HEK293 (cell line): Measurements from ENCODE around the gene RIMKLA.

Experiments
- BCL11B ChIP-seq: fragments of 450-650 bp; formaldehyde crosslinking; IDR thresholded peaks from 2 replicates; pipeline ENCODE4 v1.5.1; 2016; ENCODE audit warnings: low read depth, missing biosample characterization, missing genetic modification characterization
- BCL6B ChIP-seq: fragments of 450-650 bp; formaldehyde crosslinking; IDR thresholded peaks from 2 replicates; pipeline ENCODE4 v1.5.1; 2017; ENCODE audit warnings: missing biosample characterization, missing genetic modification characterization
- CTCF ChIP-seq: fragments of 450-650 bp; formaldehyde crosslinking; IDR thresholded peaks from 2 replicates; pipeline ENCODE4 v1.5.1; 2016; ENCODE audit warnings: missing biosample characterization, missing genetic modification characterization
- KLF1 ChIP-seq: fragments of 450-650 bp; formaldehyde crosslinking; IDR thresholded peaks from 2 replicates; pipeline ENCODE4 v1.5.1; 2016; ENCODE audit warnings: missing biosample characterization, missing genetic modification characterization
- KLF10 ChIP-seq: fragments of 450-650 bp; IDR thresholded peaks from 2 replicates; pipeline ENCODE4 v1.5.1; 2018; ENCODE audit warnings: missing biosample characterization, mild to moderate bottlenecking, missing genetic modification characterization
- KLF7 ChIP-seq: fragments of 450-650 bp; formaldehyde crosslinking; IDR thresholded peaks from 2 replicates; pipeline ENCODE4 v1.5.1; 2016; ENCODE audit warnings: missing biosample characterization, missing genetic modification characterization, borderline replicate concordance
- MYNN ChIP-seq: fragments of 450-650 bp; formaldehyde crosslinking; IDR thresholded peaks from 2 replicates; pipeline ENCODE4 v1.5.1; 2016; ENCODE audit warnings: missing biosample characterization, missing genetic modification characterization, borderline replicate concordance
- PBX3 ChIP-seq: sonication (generic); formaldehyde crosslinking; IDR thresholded peaks from 2 replicates; pipeline ENCODE4 v1.8.1; 2022; ENCODE audit warnings: mild to moderate bottlenecking, moderate library complexity, missing genetic modification reagents
- RBAK ChIP-seq: fragments of 450-650 bp; formaldehyde crosslinking; IDR thresholded peaks from 2 replicates; pipeline ENCODE4 v1.5.1; 2016; ENCODE audit warnings: missing biosample characterization, missing genetic modification characterization
- SCRT2 ChIP-seq: fragments of 450-650 bp; formaldehyde crosslinking; IDR thresholded peaks from 2 replicates; pipeline ENCODE4 v1.5.1; 2016; ENCODE audit warnings: missing biosample characterization, missing genetic modification characterization
- SP7 ChIP-seq: fragments of 450-650 bp; formaldehyde crosslinking; IDR thresholded peaks from 2 replicates; pipeline ENCODE4 v1.5.1; 2016; ENCODE audit warnings: missing biosample characterization, missing genetic modification characterization
- TSHZ1 ChIP-seq: fragments of 450-650 bp; formaldehyde crosslinking; IDR thresholded peaks from 2 replicates; pipeline ENCODE4 v1.5.1; 2016; ENCODE audit warnings: missing biosample characterization, missing genetic modification characterization, borderline replicate concordance
- YY1 ChIP-seq: fragments of 450-650 bp; formaldehyde crosslinking; IDR thresholded peaks from 2 replicates; pipeline ENCODE4 v1.5.1; 2018; ENCODE audit warnings: missing biosample characterization, missing genetic modification characterization
- ZNF114 ChIP-seq: fragments of 450-650 bp; formaldehyde crosslinking; IDR thresholded peaks from 2 replicates; pipeline ENCODE4 v1.5.0; 2017; ENCODE audit warnings: missing biosample characterization, missing genetic modification characterization
- ZNF121 ChIP-seq: fragments of 450-650 bp; formaldehyde crosslinking; IDR thresholded peaks from 2 replicates; pipeline ENCODE4 v1.5.1; 2016; ENCODE audit warnings: missing biosample characterization, missing genetic modification characterization
- ZNF133 ChIP-seq: fragments of 450-650 bp; formaldehyde crosslinking; IDR thresholded peaks from 2 replicates; pipeline ENCODE4 v1.5.1; 2016; ENCODE audit warnings: missing biosample characterization, missing genetic modification characterization
- ZNF140 ChIP-seq: fragments of 450-650 bp; formaldehyde crosslinking; IDR thresholded peaks from 2 replicates; pipeline ENCODE4 v1.5.1; 2016; ENCODE audit warnings: missing biosample characterization, missing genetic modification characterization
- ZNF248 ChIP-seq: fragments of 450-650 bp; formaldehyde crosslinking; IDR thresholded peaks from 2 replicates; pipeline ENCODE4 v1.5.1; 2017; ENCODE audit warnings: missing biosample characterization, missing genetic modification characterization
- ZNF274 ChIP-seq, 2 experiments: fragments of 200-500 bp in 1 of 2; fragments of 450-650 bp in 1 of 2; sonication (Bioruptor generic) in 1 of 2; formaldehyde crosslinking in 1 of 2; IDR thresholded peaks; 2 replicates each; pipeline versions ENCODE4 v1.5.1 to v1.6.1; 2014 to 2016; ENCODE audit warnings: borderline replicate concordance in 1 of 2, inconsistent platforms in 1 of 2, low read length in 1 of 2, missing biosample characterization in 1 of 2, missing genetic modification characterization in 1 of 2
- ZNF280C ChIP-seq: fragments of 450-650 bp; formaldehyde crosslinking; IDR thresholded peaks from 2 replicates; pipeline ENCODE4 v1.5.1; 2016; ENCODE audit warnings: missing biosample characterization, missing genetic modification characterization
- ZNF292 ChIP-seq: fragments of 450-650 bp; formaldehyde crosslinking; IDR thresholded peaks from 2 replicates; pipeline ENCODE4 v1.5.1; 2016; ENCODE audit warnings: low read depth, missing biosample characterization, missing genetic modification characterization, borderline replicate concordance
- ZNF449 ChIP-seq: fragments of 450-650 bp; formaldehyde crosslinking; IDR thresholded peaks from 2 replicates; pipeline ENCODE4 v1.5.1; 2017; ENCODE audit warnings: missing biosample characterization, mild to moderate bottlenecking, missing genetic modification characterization, moderate library complexity
- ZNF521 ChIP-seq: fragments of 450-650 bp; formaldehyde crosslinking; IDR thresholded peaks from 2 replicates; pipeline ENCODE4 v1.5.1; 2017; ENCODE audit warnings: missing biosample characterization, mild to moderate bottlenecking, missing genetic modification characterization
- ZNF530 ChIP-seq: fragments of 450-650 bp; formaldehyde crosslinking; IDR thresholded peaks from 2 replicates; pipeline ENCODE4 v1.5.1; 2016; ENCODE audit warnings: low read depth, missing biosample characterization, missing genetic modification characterization
- ZNF548 ChIP-seq: fragments of 450-650 bp; formaldehyde crosslinking; IDR thresholded peaks from 2 replicates; pipeline ENCODE4 v1.5.1; 2016; ENCODE audit warnings: missing biosample characterization, missing genetic modification characterization
- ZNF558 ChIP-seq: fragments of 450-650 bp; formaldehyde crosslinking; IDR thresholded peaks from 2 replicates; pipeline ENCODE4 v1.5.1; 2016; ENCODE audit warnings: missing biosample characterization, missing genetic modification characterization
- ZNF837 ChIP-seq: fragments of 450-650 bp; formaldehyde crosslinking; IDR thresholded peaks from 2 replicates; pipeline ENCODE4 v1.5.1; 2016; ENCODE audit warnings: missing biosample characterization, missing genetic modification characterization
- ZNF843 ChIP-seq: fragments of 450-650 bp; formaldehyde crosslinking; IDR thresholded peaks from 2 replicates; pipeline ENCODE4 v1.5.1; 2016; ENCODE audit warnings: missing biosample characterization, missing genetic modification characterization

Gene RIMKLA

GRCh38 chr1:42334240-42335049 is 46.1 kb upstream of the RIMKLA start (continued):
- no peak for TF ChIP-seq ZNF274 (IDR thresholded peaks at IDR 0.05; ENCODE audit: low read length)
- no peak for TF ChIP-seq ZNF274 (tag by site-specific recombination; IDR thresholded peaks at IDR 0.05; ENCODE audit: borderline replicate concordance)
- TF ChIP-seq SCRT2 (tag by site-specific recombination): peak; percentile 96
- TF ChIP-seq ZNF843 (tag by site-specific recombination): no peak
- TF ChIP-seq BCL11B (tag by site-specific recombination): no peak
- peak; percentile 51 for TF ChIP-seq KLF1 (tag by site-specific recombination)
- no peak for TF ChIP-seq RBAK
- TF ChIP-seq SP7 (tag by site-specific recombination): peak; percentile 61; the same call in 1 of the 2 replicates
- no peak for TF ChIP-seq ZNF530
- no peak for TF ChIP-seq ZNF133
- TF ChIP-seq ZNF292 (tag by site-specific recombination): no peak
- no peak for TF ChIP-seq KLF7 (tag by site-specific recombination)
- TF ChIP-seq YY1: no peak
- TF ChIP-seq KLF10: no peak
- TF ChIP-seq ZNF521: no peak
- TF ChIP-seq MYNN (tag by site-specific recombination): no peak
- TF ChIP-seq ZNF558 (tag by site-specific recombination): no peak
- no peak for TF ChIP-seq BCL6B (tag by site-specific recombination)
- no peak for TF ChIP-seq ZNF548
- TF ChIP-seq TSHZ1: no peak
- no peak for TF ChIP-seq ZNF140 (tag by site-specific recombination)
- TF ChIP-seq ZNF837 (tag by site-specific recombination): no peak
- TF ChIP-seq ZNF449 (tag by site-specific recombination): no peak
- TF ChIP-seq CTCF: peak; percentile 15
- TF ChIP-seq ZNF248 (tag by site-specific recombination): no peak
- no peak for TF ChIP-seq ZNF121 (tag by site-specific recombination)
- no peak for TF ChIP-seq PBX3 (CRISPR knock-in tag)
- TF ChIP-seq ZNF280C: no peak
- no peak for TF ChIP-seq ZNF114 (tag by site-specific recombination)
